ENCODE data around the gene PLP2. TPM values are rescaled to one million over a fixed set of nuclear protein-coding genes. Genes with fewer than 3 reads are reported as not detected.

PLP2 gene
- total RNA-seq, 1 donor from 2014 or later, result 0.75 TPM

DNA sequence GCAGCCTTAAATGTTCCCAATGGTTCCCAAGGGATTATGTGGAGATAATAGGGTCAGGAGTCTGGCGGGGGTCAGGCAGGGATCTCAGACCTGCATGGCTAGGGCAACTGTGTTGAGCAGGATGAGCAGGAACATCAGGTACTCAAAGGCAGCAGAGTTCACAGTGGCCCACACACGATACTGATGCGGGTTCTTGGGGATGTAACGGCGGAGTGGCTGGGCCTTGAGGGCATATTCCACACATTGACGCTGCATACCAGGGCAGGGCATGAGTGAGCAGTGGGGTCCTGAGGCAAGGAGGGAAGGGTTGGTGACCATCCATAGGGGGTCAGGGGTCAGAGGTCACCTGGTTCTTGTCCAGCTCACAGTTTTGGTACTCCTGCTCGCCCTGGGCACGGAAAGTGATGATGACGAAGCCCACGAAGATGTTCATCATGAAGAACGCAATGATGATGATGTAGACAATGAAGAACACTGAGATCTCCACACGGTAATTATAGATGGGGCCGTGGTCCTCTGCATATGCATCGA, 43.4 kb downstream of the PLP2 start:
- H3K27ac Mint-ChIP-seq (ENCODE audit: unreplicated experiment), result no peak overlapping the region
- no peak for DNase-seq (ENCODE audit: low read depth, low spot score)
- peaks cover 8% of the 10 kb centered on the region for H3K9me3 Mint-ChIP-seq
- peaks cover 14% of the 10 kb centered on the region for H3K27me3 Mint-ChIP-seq (ENCODE audit: low read depth)
- H3K36me3 Mint-ChIP-seq (ENCODE audit: low read depth), result peaks cover 2% of the 10 kb centered on the region
- H3K4me1 Mint-ChIP-seq, result no peaks in the 10 kb centered on the region
- H3K4me3 Mint-ChIP-seq, result no peak overlapping the region
- TF ChIP-seq, protein P1, sequence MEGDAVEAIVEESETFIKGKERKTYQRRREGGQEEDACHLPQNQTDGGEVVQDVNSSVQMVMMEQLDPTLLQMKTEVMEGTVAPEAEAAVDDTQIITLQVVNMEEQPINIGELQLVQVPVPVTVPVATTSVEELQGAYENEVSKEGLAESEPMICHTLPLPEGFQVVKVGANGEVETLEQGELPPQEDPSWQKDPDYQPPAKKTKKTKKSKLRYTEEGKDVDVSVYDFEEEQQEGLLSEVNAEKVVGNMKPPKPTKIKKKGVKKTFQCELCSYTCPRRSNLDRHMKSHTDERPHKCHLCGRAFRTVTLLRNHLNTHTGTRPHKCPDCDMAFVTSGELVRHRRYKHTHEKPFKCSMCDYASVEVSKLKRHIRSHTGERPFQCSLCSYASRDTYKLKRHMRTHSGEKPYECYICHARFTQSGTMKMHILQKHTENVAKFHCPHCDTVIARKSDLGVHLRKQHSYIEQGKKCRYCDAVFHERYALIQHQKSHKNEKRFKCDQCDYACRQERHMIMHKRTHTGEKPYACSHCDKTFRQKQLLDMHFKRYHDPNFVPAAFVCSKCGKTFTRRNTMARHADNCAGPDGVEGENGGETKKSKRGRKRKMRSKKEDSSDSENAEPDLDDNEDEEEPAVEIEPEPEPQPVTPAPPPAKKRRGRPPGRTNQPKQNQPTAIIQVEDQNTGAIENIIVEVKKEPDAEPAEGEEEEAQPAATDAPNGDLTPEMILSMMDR (conservative IDR thresholded peaks at IDR 0.05), result no peak

DNA sequence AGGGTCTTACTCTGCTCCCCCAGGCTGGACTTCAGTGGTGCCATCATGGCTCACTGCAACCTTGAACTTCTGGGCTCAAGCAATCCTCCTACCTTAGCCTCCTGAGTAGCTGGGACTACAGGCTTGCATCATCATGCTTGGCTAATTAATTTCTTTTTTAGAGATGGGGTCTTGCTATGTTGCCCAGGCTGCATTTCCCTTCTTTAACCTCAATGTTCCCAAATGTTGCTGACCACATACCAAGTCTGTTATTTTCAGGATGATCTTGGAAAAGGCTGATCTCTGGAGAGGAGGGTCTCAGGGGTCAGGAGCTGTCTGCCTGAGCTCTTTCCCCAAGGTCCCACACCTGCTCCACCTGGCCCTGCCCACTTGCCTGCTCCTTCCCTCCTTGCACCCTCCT, 48.4 kb downstream of the PLP2 start:
- Mint-ChIP-seq H3K9me3 (peaks cover 6% of the 10 kb centered on the region), H3K27me3 (ENCODE audit: low read depth) (peaks cover 33% of the 10 kb centered on the region), H3K4me3 (no peak overlapping the region), H3K36me3 (ENCODE audit: low read depth) (no peaks in the 10 kb centered on the region), H3K4me1 (no peaks in the 10 kb centered on the region), H3K27ac (ENCODE audit: unreplicated experiment) (no peak overlapping the region)
- TF ChIP-seq, protein P1 (conservative IDR thresholded peaks at IDR 0.05), result no peak
- DNase-seq (ENCODE audit: low read depth, low spot score), result no peak

GRCh38 chrX:49221868-49222267, 50.2 kb downstream of the PLP2 start:
- Mint-ChIP-seq H3K4me3 (no peak overlapping the region), H3K9me3 (peaks cover 6% of the 10 kb centered on the region), H3K27me3 (ENCODE audit: low read depth) (peaks cover 35% of the 10 kb centered on the region), H3K27ac (ENCODE audit: unreplicated experiment) (no peak overlapping the region), H3K36me3 (ENCODE audit: low read depth) (no peaks in the 10 kb centered on the region), H3K4me1 (no peaks in the 10 kb centered on the region)
- no peak for DNase-seq (ENCODE audit: low read depth, low spot score)
- TF ChIP-seq, protein P1 (conservative IDR thresholded peaks at IDR 0.05), result no peak

Other genes starting within 250 kb of the PLP2 start
- 38.6 and 39.6 TPM in 2 replicates for gene OTUD5, start 214.3 kb upstream of the PLP2 start, total RNA-seq
- gene KCND1, start 200.1 kb upstream of the PLP2 start, total RNA-seq, result 1.2 TPM in 2 replicates
- gene GRIPAP1, start 169.6 kb upstream of the PLP2 start, total RNA-seq, result 55.3 and 63.2 TPM in 2 replicates
- gene TFE3, start 128.5 kb upstream of the PLP2 start, total RNA-seq, result 26.2 TPM in 2 replicates
- 13.8 and 14.7 TPM in 2 replicates for gene CCDC120, start 112.9 kb upstream of the PLP2 start, total RNA-seq
- gene PRAF2, start 97.9 kb upstream of the PLP2 start, total RNA-seq, result 30.2 and 33.7 TPM in 2 replicates
- gene WDR45, start 92.0 kb upstream of the PLP2 start, total RNA-seq, result 29.0 and 29.6 TPM in 2 replicates
- 17.8 and 20.9 TPM in 2 replicates for gene GPKOW, start 48.2 kb upstream of the PLP2 start, total RNA-seq
- 1.4 and 1.6 TPM in 2 replicates for gene MAGIX, start 9.1 kb upstream of the PLP2 start, total RNA-seq
- 3.3 and 4.2 TPM in 2 replicates for gene PRICKLE3, start 14.5 kb downstream of the PLP2 start, total RNA-seq
- 10.2 and 10.8 TPM in 2 replicates for gene SYP, start 28.3 kb downstream of the PLP2 start, total RNA-seq
- gene CACNA1F, start 61.4 kb downstream of the PLP2 start, total RNA-seq, result 0.05 TPM in 1 of 2 replicates, not detected in the other
- 18.0 and 18.8 TPM in 2 replicates for gene CCDC22, start 63.6 kb downstream of the PLP2 start, total RNA-seq
- gene FOXP3, start 92.8 kb downstream of the PLP2 start, total RNA-seq, result 0.26 and 0.39 TPM in 2 replicates
- gene PPP1R3F, start 97.9 kb downstream of the PLP2 start, total RNA-seq, result 11.5 and 13.1 TPM in 2 replicates
- gene GAGE10, start 131.7 kb downstream of the PLP2 start, total RNA-seq, result not detected in 2 replicates
- gene GAGE12J, start 150.1 kb downstream of the PLP2 start, total RNA-seq, result not detected in 2 replicates
- gene GAGE13, start 159.7 kb downstream of the PLP2 start, total RNA-seq, result not detected in 2 replicates